ENCODE results near the gene MGAT4B. TPM values are rescaled to one million over a fixed set of nuclear protein-coding genes. Genes with fewer than 3 reads are reported as not detected.

MGAT4B gene
- total and polyA plus RNA-seq, 2 of the 13 experiments (the other 11 are each of a cell fraction or from before 2014, with no cell fraction given): 93.5 to 130 TPM

DNA sequence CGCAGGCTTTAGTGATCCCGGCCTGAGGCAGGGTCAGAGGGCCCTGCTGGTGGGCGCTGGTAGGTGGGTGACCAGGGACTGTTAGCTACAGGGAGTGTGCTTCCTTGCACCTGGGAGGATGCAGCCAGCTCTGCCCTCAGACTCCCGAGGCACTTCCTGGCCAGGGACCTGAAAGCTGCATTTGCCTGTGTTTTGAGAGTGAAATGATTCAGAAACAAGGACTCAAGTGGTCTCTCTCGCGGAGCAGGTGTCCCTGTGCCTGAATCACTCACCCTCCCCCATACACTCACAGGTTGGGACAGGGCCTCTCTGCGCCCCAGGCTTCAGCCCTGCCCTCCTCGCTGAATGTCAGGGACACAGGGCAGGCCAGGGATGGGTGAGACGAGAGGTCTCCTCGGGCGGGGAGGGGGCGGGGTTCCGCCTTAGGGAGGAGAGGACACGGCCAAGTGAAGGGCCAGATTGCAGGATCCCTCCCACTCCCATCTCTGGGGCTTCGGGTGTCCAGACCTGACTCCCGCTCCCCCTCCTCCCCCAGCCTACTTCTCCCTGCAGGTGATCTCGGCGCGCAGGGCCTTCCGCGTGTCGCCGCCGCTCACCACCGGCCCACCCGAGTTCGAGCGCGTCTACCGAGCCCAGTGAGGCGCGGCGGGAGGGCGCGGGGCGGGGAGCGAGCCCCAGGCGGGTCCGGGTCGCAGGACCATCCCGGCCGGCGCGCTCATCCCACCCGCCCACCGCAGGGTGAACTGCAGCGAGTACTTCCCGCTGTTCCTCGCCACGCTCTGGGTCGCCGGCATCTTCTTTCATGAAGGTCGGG is 11.4 kb downstream of the MGAT4B start (continued):
- TF ChIP-seq, protein P1, sequence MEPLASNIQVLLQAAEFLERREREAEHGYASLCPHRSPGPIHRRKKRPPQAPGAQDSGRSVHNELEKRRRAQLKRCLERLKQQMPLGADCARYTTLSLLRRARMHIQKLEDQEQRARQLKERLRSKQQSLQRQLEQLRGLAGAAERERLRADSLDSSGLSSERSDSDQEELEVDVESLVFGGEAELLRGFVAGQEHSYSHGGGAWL (CRISPR knock-in tag; IDR thresholded peaks at IDR 0.05): no peak
- no peak for TF ChIP-seq ZNF589 (CRISPR knock-in tag; conservative IDR thresholded peaks at IDR 0.05)
- peak; percentile 33; the same call in 1 of the 2 replicates for TF ChIP-seq TOPORS (CRISPR knock-in tag; IDR thresholded peaks at IDR 0.05)
- TF ChIP-seq FOXM1 (CRISPR knock-in tag; IDR thresholded peaks at IDR 0.05): no peak
- TF ChIP-seq PAX8 (CRISPR knock-in tag; IDR thresholded peaks at IDR 0.05; ENCODE audit: borderline replicate concordance): no peak
- TF ChIP-seq ZFAT (CRISPR knock-in tag; conservative IDR thresholded peaks at IDR 0.05): no peak
- TF ChIP-seq ZNF253 (CRISPR knock-in tag; IDR thresholded peaks at IDR 0.05; ENCODE audit: borderline replicate concordance): 0 out of 2 replicates have a peak, but pooled peaks have one; percentile 37
- TF ChIP-seq, protein P2, sequence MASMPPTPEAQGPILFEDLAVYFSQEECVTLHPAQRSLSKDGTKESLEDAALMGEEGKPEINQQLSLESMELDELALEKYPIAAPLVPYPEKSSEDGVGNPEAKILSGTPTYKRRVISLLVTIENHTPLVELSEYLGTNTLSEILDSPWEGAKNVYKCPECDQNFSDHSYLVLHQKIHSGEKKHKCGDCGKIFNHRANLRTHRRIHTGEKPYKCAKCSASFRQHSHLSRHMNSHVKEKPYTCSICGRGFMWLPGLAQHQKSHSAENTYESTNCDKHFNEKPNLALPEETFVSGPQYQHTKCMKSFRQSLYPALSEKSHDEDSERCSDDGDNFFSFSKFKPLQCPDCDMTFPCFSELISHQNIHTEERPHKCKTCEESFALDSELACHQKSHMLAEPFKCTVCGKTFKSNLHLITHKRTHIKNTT (CRISPR knock-in tag; IDR thresholded peaks at IDR 0.05): no peak
- TF ChIP-seq ZNF549 (CRISPR knock-in tag; IDR thresholded peaks at IDR 0.05): no peak
- no peak for TF ChIP-seq ZNF331 (CRISPR knock-in tag; IDR thresholded peaks at IDR 0.05)
- no peak for TF ChIP-seq NFATC3 (CRISPR knock-in tag; IDR thresholded peaks at IDR 0.05)
- no peak for TF ChIP-seq ZNF570 (CRISPR knock-in tag; IDR thresholded peaks at IDR 0.05; ENCODE audit: borderline replicate concordance)
- no peak for TF ChIP-seq GTF2F1 (IDR thresholded peaks at IDR 0.05; ENCODE audit: low read length)
- no peak for TF ChIP-seq RARA (CRISPR knock-in tag; IDR thresholded peaks at IDR 0.05)

All from HepG2 (cell line).